Superior temporal gyrus (tissue), 1 donor: Measurements from ENCODE around the gene SIPA1.
A peak's percentile ranks its signal among the peaks of the same experiment; 100 is the strongest.
"Not testable (repeated sequence)": the region's sequence is repeated elsewhere in the genome, so short reads cannot be mapped to it uniquely, and the experiment has no call there.

Experiments
- DNase-seq: peaks from one replicate; pipeline ENCODE4 v3.0.0-alpha.2; 2016; ENCODE audit errors: extremely low spot score

The SIPA1 gene

DNA sequence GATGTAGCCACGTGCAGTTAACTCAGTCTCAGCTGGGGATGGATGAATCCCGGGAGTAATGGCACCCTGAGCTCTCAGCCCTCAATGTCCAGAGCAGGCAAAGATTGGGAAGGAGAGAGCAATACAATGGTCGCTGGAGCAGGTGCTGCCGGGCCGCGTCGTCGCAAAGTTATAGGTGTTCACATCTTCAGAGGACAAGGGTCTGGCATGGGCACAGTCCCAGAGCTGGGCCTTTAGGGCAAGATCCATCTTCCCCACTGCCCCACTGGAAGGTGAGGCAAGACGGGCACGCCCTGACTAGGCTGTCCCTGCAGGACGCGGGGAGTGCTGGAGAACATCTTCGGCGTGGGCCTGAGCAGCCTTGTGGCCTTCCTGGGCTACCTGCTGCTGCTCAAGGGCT lies 14.7 kb upstream of the SIPA1 start:
- no peak for DNase-seq

DNA sequence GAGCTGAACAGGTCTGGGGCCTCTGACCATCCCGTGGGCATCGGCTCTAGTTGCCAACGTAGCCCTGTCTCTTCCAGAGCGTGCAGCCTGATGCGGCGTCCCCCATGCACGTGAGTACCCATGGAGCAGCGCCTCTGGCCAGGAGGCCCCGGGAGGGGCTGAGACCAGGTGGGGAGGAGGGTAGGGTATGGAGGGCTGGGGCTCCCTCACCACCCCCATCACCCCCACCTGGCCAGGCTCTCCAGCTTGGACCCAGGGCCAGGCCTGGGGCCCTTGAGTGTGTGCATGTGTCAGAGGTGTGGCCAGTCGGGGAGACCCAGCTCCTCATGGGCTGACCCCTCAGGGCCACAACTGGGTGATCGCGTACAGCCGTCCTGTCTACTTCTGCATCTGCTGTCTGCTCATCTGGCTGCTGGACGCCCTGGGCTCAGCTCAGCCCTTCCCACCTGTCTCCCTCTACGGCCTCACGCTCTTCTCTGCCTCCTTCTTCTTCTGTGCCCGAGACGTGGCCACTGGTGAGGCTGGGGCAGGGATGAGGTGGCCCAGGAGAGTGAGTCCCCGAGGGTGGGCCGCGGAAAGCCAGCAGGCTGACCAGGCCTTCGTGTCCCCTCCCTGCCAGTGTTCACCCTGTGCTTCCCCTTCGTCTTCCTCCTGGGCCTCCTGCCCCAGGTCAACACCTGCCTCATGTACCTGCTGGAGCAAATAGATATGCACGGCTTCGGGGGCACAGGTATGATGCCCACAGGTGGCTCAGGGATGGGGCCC lies 13.9 kb upstream of the SIPA1 start:
- no peak for DNase-seq

DNA sequence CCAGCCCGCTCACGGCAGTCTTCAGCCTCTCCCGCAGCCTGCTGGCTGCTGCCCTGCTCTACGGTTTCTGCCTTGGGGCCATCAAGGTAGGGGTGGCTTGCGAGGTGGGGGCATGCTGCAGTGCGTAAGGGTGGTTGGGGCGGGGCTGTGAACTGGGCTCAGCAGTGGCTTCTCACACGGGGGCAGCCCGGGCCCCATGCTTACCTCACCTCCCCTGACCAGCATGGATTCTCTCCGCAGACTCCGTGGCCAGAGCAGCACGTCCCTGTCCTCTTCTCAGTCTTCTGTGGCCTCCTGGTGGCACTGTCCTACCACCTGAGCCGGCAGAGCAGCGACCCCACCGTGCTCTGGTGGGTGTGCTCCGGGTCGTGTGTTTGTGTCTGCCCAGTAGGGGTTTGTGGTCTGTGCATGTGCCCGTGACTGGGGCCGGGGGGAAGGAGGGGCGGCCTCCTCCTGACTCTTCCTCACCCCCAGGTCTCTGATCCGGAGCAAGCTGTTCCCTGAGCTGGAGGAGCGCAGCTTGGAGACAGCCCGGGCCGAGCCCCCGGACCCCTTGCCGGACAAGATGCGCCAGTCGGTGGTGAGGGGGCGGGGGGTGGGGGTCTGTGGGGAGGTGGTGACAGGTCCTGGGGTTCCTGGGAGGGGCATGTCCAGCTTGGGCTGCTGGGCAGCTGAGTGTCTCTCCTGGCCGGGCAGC lies 12.8 kb upstream of the SIPA1 start:
- no peak for DNase-seq

DNA sequence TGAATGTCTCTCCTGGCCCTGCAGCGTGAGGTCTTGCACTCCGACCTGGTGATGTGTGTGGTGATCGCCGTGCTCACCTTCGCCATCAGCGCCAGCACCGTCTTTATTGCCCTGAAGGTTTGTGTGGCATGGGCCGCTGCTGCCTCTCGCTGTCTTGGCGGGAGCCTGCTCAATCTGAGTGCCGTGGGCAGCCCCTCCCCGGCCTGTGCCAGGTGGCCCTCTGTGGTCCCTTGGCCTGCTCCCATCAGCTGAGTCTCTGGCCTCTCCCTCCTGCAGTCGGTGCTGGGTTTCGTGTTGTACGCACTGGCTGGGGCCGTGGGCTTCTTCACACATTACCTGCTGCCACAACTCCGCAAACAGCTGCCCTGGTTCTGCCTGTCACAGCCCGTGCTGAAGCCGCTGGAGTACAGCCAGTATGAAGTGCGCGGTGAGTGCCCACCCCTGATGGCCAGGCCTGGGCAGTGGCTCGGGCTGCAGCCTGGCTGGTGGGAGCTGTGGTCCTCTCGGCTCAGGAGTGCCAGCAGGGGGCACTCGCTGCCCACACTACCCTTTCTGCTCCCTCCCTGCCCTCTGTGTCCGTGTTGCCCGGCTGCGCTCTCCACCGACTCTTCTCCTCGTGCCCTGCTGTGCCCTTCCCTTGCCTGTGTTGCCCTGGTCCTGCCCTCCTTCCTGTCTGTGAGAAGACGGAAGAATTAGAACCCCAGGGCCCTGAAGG lies 12.1 kb upstream of the SIPA1 start:
- DNase-seq = peak; percentile 82

DNA sequence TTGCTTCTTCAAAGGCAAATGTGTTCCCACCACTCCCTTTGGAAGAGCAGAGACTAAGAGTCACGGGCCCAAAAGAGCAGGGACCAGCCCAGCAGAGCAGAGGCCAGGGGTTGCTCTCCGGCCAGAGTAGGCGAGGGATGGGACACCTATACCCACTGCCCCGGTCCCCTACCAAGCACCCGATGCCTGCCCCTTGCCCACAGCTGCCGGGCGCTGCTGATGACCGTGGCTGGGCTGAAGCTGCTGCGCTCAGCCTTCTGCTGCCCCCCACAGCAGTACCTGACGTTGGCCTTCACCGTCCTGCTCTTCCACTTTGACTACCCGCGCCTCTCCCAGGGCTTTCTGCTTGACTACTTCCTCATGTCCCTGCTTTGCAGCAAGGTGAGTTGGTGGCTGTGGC lies 10.7 kb upstream of the SIPA1 start:
- DNase-seq = no peak

DNA sequence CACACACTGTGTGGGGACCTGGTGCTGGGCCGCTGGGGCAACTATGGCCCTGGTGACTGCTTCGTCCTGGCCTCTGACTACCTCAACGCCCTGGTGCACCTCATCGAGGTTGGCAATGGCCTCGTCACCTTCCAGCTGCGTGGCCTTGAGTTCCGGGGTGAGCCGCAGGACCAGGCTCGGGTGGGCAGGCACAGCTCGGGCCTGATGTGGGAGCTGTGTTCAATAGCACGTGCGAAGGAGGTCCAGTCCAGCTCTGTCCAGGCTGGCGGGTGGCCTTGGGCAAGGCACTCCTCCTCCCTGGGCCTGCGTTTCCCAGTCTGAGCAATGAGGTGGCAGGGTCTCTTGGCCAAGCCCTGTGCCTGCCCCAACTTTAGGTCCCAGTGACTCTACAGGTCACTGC lies 8.3 kb upstream of the SIPA1 start:
- no peak for DNase-seq

DNA sequence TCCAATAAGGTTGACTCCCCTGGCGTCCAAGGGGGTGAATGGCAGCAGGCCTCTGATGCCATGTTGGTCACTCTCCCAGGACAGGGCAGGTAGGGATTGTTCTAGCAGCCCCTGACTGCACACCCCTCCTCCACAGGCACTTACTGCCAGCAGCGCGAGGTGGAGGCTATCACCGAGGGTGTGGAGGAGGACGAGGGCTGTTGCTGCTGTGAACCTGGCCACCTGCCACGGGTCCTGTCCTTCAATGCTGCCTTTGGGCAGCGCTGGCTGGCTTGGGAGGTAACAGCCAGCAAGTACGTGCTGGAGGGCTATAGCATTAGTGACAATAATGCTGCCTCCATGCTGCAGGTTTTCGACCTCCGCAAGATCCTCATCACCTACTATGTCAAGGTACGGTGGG lies 7.7 kb upstream of the SIPA1 start:
- DNase-seq = no peak

DNA sequence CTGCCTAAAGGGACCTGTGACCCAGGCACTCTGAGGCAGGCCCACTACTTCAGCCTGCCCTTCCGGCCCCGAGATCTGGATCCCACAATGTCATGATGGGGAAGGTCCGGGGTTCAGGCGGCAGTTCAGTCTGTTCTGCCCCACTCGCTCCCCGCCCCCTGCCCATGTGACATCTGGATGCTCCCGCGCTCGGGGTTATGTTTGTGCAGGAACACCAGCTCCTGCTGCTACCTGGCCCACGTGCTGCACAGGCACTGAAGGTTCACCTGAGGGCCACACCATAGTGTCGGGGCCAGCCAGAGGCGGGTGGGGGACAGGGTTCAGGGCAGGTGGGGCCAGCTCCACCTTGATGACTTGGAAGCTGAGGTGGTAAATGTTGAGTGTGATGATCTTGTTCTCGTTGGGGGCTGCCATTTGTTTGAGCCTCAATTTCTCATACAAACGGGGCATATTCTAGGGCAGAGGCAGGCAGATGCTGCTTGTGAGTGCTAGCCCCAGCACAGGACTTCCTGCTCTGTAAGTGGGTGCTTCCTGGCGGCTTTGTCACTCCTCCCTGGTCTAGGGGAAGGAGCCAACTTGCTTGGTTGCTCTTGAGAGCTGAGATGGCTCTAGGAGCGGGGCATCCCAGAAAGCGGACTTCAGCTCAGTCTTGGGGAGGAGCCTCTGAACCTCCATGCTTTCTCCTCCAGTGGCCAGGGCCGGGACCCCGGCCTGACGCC lies 4.4 kb upstream of the SIPA1 start:
- DNase-seq = no peak

DNA sequence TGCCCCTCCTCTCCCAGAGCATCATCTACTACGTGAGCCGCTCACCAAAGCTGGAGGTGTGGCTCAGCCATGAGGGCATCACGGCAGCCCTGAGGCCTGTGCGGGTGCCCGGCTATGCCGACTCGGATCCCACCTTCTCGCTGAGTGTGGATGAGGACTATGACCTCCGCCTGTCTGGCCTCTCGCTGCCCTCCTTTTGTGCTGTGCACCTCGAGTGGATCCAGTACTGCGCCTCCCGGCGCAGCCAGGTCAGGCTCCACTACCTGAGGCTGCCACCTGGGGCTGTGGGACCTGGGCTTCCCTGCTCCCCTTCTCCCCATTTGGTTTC lies 3.8 kb upstream of the SIPA1 start:
- no peak for DNase-seq

DNA sequence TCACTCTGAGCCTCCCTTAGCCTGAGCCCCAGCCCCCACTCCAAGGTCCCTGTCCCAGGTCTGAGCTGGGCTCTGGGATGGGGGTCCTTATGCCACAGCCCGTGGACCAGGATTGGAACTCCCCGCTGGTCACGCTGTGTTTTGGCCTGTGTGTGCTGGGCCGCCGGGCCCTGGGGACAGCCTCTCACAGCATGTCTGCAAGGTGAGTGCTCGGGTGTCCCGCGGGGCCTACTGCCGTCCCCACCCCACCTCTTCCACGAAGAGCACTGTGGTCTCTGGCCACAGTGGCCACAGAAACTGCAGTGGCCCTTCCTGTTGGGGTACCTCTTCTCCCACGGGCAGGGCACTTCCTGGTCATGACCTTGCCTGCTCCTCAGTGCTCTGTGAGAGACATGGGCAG lies 3.5 kb upstream of the SIPA1 start:
- DNase-seq = no peak

DNA sequence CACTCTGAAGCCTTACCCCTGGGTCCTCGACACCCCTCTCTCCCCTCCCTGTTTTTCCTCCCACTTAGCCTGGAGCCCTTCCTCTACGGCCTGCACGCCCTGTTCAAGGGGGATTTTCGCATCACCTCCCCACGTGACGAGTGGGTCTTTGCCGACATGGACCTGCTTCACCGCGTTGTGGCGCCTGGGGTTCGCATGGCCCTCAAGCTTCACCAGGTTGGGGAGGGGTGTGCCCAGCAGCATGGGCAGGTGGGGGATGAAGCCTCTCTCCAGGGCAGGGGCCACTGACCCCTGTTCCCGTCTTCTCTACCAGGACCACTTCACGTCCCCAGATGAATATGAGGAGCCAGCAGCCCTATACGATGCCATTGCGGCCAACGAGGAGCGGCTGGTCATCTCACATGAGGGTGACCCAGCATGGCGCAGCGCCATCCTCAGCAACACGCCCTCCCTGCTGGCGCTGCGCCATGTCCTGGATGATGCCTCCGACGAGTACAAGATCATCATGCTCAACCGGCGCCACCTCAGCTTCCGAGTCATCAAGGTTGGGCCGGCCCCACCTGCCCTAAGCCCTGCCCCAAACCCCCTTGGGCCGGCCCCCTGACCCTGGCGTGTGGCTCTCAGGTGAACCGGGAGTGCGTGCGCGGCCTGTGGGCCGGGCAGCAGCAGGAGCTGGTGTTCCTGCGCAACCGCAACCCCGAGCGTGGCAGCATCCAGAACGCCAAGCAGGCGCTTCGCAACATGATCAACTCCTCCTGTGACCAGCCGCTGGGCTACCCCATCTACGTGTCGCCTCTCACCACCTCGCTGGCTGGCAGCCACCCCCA lies 2.8 kb upstream of the SIPA1 start:
- no peak for DNase-seq

DNA sequence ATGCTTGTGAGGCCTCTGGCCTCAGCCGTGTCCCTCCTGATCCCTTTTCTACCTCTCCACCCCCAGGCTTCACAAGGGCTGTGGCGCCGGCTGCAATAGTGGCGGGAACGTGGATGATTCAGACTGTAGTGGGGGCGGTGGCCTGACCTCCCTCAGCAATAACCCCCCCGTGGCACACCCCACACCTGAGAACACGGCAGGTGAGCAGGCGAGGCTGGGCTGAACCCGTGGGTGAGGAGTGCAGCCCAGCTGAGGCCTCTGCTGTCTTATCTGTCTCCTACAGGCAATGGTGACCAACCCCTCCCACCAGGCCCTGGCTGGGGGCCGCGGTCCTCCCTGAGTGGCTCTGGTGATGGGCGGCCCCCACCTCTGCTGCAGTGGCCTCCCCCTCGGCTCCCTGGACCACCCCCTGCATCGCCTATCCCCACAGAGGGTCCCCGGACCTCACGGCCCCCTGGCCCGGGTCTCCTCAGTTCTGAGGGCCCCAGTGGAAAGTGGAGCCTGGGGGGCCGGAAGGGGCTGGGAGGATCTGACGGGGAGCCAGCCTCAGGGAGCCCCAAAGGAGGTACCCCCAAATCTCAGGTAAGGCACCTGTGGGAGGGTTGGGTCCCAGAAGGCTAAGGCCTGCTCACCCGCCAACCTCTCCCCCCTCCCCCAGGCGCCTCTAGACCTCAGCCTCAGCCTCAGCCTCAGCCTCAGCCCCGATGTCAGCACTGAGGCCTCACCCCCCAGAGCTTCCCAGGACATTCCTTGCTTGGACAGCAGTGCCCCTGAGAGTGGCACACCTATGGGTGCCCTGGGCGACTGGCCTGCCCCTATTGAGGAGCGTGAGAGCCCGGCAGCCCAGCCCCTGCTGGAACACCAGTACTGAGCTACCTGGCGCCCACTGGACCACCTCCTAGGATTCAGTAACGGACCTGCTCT lies 1.5 kb upstream of the SIPA1 start:
- no peak for DNase-seq

DNA sequence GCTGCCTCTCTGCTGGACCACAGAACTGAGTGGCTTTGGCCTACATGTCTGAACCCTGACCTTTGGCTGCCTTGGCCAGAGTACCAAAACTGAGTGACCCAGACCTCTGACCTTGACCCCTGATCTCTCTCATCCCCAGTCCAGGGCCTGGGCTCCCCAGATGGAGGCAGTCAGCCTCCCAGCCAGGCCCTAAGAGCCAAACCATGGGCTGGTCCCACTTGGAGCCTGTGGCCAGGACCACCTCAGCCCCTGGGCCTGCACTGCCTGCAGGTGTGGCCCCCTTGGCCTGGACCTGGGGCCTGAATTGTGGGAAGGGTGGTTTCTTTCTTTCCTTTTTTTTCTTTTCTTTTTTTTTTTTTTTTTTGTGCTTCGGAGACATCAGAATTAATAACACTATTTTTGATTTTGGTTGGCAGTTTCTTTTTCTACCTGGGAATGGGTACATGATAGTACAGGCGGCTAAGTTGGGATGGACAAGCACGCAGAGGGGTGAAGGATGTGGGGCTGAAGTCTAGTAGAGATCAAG lies 806 bp upstream of the SIPA1 start:
- no peak for DNase-seq

DNA sequence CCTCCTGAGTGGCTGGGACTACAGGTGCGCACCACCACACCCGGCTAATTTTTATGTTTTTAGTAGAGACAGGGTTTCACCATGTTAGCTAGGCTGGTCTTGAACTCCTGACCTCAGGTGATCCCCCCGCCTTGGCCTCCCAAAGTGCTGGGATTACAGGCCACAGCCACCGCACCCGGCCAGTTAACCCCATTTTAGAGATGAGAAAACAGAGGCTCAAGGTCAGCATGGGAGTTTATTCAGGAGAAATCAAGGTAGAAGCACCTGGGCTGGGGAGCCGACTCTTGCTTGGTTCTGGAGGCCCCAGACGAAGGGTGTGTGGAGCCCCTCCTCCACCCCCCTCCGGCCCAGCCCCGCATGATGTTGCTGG lies 1.3 kb downstream of the SIPA1 start:
- DNase-seq = not testable (repeated sequence)

DNA sequence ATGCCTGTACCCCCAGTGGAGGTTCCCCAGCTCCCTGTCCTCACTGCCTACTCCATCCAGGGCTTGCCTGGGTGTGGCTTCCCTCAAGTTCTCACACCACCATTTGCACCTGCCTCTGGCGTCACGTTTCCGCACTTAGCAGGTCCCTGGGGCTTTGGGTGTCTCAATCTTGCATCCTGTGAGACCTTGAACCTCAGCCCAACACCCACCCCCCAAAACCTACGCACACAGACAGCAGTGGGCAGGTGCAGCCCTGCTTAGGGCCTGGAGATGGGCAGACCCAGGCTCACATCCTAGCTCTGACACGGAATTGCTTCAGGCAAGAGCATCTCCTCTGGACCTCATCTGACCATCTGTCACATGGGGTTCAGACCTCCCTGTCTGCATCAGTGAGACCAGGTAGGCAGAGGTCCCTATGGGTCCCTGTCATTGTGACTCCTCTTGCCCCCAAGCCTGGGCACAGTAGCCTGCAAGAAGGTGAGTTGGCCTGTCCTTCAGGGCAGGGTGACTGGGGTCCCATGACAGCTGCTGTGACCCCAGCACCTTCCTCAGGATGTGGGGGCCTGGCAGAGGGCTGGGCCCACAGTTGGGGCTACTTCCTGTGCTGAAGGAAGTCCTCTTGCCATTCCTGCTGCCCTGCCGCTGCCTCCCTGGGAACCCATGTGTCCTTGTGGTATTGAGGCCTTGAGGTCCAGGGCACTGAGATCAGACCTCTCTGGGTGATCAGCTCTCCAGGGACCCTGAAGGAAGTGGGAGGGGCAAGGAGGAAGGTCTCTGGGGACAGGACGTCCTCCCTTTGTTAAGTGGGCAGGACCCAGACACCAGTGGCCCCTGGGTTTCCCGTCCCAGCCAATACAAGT lies 2.0 kb downstream of the SIPA1 start:
- DNase-seq = no peak

DNA sequence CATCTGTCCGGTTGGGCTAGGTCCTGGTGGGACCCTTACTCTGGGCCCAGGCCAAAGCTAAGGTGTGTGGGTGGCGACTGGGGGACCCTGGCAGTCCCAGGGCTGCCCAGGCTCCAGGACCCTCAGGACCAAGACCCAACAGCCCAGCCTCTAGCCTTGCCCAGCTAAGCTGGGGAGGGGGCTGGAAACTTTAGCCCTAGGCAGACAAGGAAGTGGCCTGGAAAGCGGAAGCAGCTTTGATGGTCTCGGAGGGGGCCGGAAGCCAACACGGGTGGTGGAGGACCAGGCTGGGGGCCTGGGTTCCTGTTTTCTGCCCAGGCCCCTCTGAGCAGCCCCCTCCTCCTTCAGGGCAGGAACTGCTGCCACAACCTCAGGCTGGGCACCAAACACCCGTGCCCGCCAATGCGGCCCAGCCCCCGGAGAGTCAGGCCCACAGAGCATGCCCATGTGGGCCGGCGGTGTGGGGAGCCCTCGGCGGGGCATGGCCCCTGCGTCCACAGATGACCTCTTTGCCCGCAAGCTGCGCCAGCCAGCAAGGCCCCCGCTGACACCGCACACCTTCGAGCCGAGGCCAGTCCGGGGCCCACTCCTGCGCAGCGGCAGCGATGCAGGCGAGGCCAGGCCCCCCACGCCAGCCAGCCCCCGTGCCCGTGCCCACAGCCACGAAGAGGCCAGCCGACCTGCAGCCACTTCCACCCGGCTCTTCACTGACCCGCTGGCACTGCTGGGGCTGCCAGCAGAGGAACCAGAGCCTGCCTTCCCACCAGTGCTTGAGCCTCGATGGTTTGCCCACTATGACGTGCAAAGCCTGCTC lies 2.8 kb downstream of the SIPA1 start:
- no peak for DNase-seq

DNA sequence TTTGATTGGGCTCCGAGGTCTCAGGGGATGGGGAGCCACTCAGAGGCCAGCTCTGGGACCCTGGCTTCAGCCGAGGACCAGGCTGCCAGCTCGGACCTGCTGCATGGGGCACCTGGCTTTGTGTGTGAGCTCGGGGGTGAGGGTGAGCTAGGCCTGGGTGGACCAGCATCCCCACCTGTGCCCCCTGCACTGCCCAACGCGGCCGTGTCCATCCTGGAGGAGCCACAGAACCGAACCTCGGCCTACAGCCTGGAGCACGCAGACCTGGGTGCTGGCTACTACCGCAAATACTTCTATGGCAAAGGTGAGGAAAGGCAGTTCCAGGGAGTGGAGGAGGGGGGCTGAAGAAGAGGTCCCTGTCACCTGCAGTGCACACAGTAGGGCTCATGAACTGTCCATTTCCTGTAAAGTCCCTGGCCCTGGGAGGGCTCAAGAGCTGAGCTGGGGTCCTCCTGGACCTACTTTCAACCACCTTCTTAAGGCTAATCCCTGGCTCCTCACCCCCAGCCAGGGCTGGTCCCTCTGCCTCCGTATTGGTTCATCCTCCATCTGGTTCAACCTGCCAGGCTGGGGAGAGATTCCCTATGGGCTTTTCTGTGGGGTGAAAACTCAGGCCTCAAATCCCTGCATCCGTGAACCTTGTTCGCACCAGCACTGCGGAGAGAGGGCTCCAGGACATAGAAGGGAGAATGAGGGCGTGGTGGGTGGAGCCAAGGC lies 3.6 kb downstream of the SIPA1 start:
- no peak for DNase-seq
